Germinal center (tissue), 1 donor: Measurements from ENCODE around the gene UBAP1L.
"Not testable (repeated sequence)": the region's sequence is repeated elsewhere in the genome, so short reads cannot be mapped to it uniquely, and the experiment has no call there.

ENCODE experiments used
- DNase-seq: peaks from one replicate; pipeline ENCODE4 v3.0.0; 2012; ENCODE audit warnings: mixed read lengths, low spot score

The UBAP1L gene

GRCh38 chr15:65044218-65044617 lies 70.8 kb downstream of the UBAP1L start:
- not testable (repeated sequence) for DNase-seq

GRCh38 chr15:65042776-65043327 lies 72.1 kb downstream of the UBAP1L start:
- DNase-seq = no peak
